GM18907 (cell line): ENCODE data around the gene CADM1.

Experiments
- ATAC-seq: cut with Tn5 transposase; IDR thresholded peaks from one replicate; pipeline ENCODE4 v1.9.1; 2021; ENCODE audit warnings: mild to moderate bottlenecking, moderate library complexity; ENCODE audit not compliant: unreplicated experiment

Gene CADM1

GRCh38 chr11:115290479-115290878, 213.7 kb downstream of the CADM1 start:
- no peak for ATAC-seq

- ATAC-seq, result no peak
Measured at GRCh38 chr11:115287266-115287665, 216.9 kb downstream of the CADM1 start.

- no peak for ATAC-seq
Measured at GRCh38 chr11:115286614-115287013, 217.6 kb downstream of the CADM1 start.

GRCh38 chr11:115284773-115285172, 219.4 kb downstream of the CADM1 start:
- no peak for ATAC-seq

- no peak for ATAC-seq
Measured at GRCh38 chr11:115282923-115283322, 221.3 kb downstream of the CADM1 start.

DNA sequence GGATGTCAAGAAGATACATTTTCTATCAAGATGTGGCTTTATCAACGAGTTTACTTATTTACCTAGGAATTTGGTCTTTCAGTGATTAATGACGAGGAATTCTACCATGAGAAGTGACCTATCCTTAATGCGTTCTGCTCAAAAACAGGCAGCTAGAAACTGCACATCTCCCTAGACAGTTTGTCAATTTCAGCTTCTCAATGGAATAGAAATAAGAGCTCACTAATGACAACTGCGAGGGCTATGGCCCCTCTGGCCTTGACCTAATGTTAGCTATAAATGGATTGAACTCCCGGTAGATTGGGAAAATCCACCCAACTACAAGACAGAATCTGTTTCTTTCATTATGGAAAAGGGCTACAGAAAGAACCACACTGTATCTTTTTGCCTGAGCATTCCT, 223.4 kb downstream of the CADM1 start:
- no peak for ATAC-seq

DNA sequence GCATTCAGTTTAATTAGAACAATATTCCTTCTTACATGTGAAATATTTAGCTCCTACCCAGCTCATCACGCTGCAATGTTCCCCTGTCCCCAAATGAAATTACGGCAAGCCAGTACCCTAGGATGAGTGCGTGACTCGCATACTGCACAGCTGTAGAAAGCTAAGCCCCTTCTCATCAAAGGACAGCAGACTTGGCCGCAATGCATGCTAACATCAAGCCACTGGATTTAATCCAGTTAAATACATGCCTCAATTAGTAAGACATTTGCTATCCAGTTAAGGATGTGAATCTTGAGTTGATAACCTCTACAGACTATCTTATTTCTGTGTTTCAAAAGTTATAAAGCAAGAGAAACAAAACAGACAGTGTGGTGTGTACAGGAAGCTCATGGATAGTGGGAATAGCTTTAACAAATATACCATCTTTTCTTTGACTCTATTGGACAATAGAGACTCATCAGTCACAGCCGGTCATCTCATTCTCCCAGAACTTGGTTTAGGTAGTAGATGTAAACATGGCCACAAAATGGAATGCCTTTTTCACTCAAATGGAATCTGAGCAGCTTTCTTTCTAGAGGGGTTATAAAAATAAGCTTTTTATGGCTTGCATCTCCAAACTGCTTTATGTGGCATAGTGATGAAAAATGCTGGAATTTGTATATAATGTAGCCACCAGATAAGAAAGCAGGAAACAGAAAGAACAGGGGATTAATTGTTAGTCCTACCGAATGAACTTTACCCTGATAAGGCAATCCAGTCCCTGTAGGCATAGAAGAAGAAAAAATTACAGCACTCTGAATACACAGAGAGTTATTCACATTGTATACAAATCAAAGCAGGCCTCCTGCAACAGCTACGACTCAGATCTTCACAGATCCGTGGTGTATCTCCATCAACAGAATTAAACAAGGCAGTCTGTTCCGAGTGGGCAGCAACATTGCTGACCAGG, 224.1 kb downstream of the CADM1 start:
- no peak for ATAC-seq

DNA sequence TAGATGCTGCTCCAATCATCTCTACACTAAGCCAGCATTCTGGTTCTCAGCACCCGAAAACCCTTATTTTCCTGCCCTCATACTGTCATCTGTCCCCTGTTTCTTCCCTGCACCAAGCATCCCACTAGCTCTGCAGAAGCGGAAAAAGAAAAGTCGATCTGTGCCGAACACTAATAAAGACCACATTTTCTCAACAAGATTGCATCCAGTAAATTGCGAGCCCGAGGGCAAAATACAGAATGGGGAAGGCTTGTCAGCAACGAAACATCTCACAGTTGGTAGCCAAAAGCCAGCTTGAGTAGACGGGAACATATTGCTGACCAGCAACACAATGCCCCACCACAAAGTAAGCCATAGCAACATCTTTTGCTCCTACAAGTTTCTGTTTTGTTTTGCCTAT, 227.4 kb downstream of the CADM1 start:
- no peak for ATAC-seq

GRCh38 chr11:115276191-115276590, 228.0 kb downstream of the CADM1 start:
- no peak for ATAC-seq

GRCh38 chr11:115275045-115275444, 229.2 kb downstream of the CADM1 start:
- ATAC-seq, result no peak

DNA sequence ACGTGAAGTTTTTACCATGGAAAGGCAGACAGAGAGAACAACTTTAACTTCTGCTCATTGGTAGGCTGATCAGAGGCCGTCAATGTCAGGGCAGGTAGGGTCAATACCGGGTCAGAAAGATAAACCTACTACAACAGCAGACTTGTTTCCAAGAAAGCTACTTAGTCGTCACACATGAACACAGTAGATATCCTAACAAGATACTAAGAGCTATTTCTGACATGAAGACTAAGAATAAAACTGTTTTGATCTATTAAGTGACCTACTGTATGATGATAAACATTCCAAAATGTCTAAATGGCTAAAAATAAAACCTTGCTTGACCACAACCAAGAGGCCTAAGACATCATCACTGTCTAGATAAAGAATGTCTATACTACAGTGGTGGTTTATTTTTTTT, 231.3 kb downstream of the CADM1 start:
- ATAC-seq, result no peak

- ATAC-seq, result no peak
Measured at GRCh38 chr11:115271643-115272042, 232.6 kb downstream of the CADM1 start.

GRCh38 chr11:115269191-115269950, 234.8 kb downstream of the CADM1 start:
- no peak for ATAC-seq

GRCh38 chr11:115267871-115268270, 236.3 kb downstream of the CADM1 start:
- ATAC-seq, result no peak

DNA sequence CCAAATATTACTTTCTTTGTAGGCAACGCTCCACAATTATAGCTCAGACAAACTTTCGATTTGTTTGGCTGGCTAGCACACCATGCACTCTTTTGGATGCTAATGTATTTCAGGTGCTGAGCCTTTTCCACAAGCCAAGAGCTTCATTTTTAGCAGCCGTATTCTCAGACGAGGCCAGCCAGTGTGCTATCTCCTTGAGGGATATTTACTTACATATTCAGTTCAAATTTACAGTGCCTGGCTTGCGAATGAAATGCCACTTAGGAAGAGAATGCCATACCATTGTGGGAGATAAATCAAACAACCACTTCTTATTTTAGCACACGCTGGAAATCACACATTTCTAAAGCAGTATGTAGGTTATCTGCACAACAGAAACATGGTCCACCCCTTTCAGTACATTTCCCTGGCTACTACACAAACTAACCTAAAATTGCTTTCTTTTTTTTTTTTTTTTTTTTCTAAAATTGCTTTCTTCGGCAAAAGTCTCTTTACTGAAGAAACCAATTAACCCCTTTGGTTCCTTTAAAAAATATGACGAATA, 236.9 kb downstream of the CADM1 start:
- no peak for ATAC-seq

DNA sequence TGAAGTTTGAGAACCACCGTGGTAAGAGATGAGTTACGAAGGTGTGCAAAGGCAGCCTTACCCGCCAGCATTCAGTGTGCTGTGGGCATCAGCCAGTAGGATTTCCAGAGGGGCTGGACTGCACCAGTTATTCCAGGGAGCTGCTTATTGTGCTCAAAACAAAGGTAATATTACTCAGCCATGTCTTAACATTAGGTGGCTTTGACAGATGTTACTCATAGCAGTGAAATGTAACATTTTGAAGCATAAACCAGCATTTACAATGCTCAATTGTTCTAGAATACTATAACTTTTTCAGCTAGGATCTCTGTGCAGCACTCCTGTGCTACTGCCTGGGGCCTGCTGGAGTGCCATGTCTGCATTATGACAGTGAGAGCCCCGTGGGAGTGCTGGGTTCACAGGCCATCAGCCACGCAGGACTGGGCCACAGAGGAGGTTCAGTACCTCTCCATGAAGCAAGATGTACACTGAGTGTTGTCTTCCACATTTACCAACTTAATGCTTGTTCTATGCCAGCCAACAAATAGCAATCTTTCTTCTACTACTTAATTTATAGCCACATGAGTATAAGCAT, 238.1 kb downstream of the CADM1 start:
- ATAC-seq, result no peak

- ATAC-seq, result no peak
Measured at GRCh38 chr11:115263799-115264656, 240.2 kb downstream of the CADM1 start.

- ATAC-seq, result no peak
Measured at GRCh38 chr11:115258216-115258615, 246.0 kb downstream of the CADM1 start.

GRCh38 chr11:115257678-115258077, 246.5 kb downstream of the CADM1 start:
- no peak for ATAC-seq

- no peak for ATAC-seq
Measured at GRCh38 chr11:115257270-115257669, 246.9 kb downstream of the CADM1 start.
